ENCODE measurements around the gene PSMG1. TPM values are rescaled to one million over a fixed set of nuclear protein-coding genes. Genes with fewer than 3 reads are reported as not detected.
A peak's percentile ranks its signal among the peaks of the same experiment; 100 is the strongest.

The PSMG1 gene
- total RNA-seq, 4 donors from 2014 or later = 17.5 to 42.0 (median 26.4) TPM

GRCh38 chr21:39188521-39189139 is 5.4 kb upstream of the PSMG1 start:
- TF ChIP-seq CTCF (IDR thresholded peaks at IDR 0.05) = no peak
- ATAC-seq (ENCODE audit: low FRiP score) = no peak
- no peak for DNase-seq (ENCODE audit: low spot score)

- TF ChIP-seq CTCF (IDR thresholded peaks at IDR 0.05) = no peak
- DNase-seq (ENCODE audit: low spot score) = no peak
- ATAC-seq (ENCODE audit: low FRiP score) = no peak
Observed at GRCh38 chr21:39187141-39187540, 3.9 kb upstream of the PSMG1 start.

GRCh38 chr21:39186676-39187075 is 3.4 kb upstream of the PSMG1 start:
- ATAC-seq (ENCODE audit: low FRiP score) (no peak), DNase-seq (ENCODE audit: low spot score) (no peak)

GRCh38 chr21:39185157-39185556 is 1.9 kb upstream of the PSMG1 start:
- no peak for ATAC-seq (ENCODE audit: low FRiP score)
- TF ChIP-seq CTCF (IDR thresholded peaks at IDR 0.05) = no peak

More at GRCh38 chr21:39186676-39187075, 3.4 kb upstream of the PSMG1 start:
- no peak for TF ChIP-seq CTCF (IDR thresholded peaks at IDR 0.05)

GRCh38 chr21:39184050-39184980 is 1.1 kb upstream of the PSMG1 start:
- no peak for TF ChIP-seq CTCF (IDR thresholded peaks at IDR 0.05)
- no peak for DNase-seq (ENCODE audit: low spot score)
- no peak for ATAC-seq (ENCODE audit: low FRiP score)

More at GRCh38 chr21:39185157-39185556, 1.9 kb upstream of the PSMG1 start:
- no peak for DNase-seq (ENCODE audit: low spot score)

- ATAC-seq (ENCODE audit: low FRiP score) = peak; percentile 28
- DNase-seq (ENCODE audit: low spot score) = no peak
- TF ChIP-seq CTCF (IDR thresholded peaks at IDR 0.05) = no peak
Observed at GRCh38 chr21:39182484-39183271, 573 bp downstream of the PSMG1 start.

Data from omental fat pad (tissue), 4 donors.